NCI-H1092 treated with DMSO at 0.1 percent for 48 hours (cell line): ENCODE measurements around the gene TRPM5.
"Not testable (repeated sequence)": the region's sequence is repeated elsewhere in the genome, so short reads cannot be mapped to it uniquely, and the experiment has no call there.

Experiments
- DNase-seq: peaks from one replicate; lab custom pipeline; 2025; lab: John Stamatoyannopoulos, UW

Gene TRPM5

GRCh38 chr11:2443881-2444820 lies at the start of gene TRPM5:
TRPM5 (minus strand) TSS chr11:2444514; CDS start chr11:2423036, 21,478 bp downstream.
- DNase-seq, result peak; percentile 29

DNA sequence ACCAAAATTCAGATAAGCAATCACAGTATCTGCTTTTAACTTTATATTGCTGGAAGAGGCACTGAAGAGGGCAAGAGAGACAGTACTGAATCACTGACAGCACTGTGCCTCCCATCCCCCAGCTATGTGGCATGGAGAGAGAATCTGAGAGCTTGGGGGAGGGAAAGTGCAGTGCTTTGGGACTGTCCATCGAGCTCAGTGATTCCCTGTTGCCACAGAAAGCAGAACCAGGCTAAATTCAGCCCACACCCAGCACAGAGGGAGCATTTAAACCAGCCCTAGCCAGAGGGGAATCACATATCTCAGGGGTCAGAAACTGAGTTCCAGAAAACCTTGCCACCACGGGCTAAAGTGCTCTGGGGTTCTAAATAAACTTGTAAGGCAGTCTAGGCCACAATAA lies 44.8 kb upstream of the TRPM5 start:
- DNase-seq, result no peak

DNA sequence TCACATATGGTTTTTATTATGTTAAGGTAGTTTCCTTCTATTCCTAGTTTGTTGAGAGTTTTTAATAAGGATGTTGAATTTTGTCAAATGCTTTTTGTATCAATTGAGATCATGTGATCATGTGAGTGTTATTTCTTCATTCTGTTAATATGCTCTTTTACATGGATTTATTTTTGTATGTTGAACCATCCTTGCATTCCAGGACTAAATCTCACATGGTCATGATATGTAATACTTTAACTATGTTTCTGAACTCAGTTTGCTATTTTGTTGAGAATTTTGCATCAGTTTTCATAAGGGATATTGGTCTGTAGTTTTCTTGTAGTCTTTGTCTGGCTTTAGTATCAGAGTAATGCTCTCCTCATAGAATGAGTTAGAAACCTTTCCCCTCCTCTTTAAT lies 43.7 kb upstream of the TRPM5 start:
- DNase-seq, result no peak

GRCh38 chr11:2484576-2485125 lies 40.3 kb upstream of the TRPM5 start:
- DNase-seq, result no peak

- DNase-seq, result peak; percentile 73
Observed at GRCh38 chr11:2483426-2483825, 39.1 kb upstream of the TRPM5 start.

GRCh38 chr11:2482745-2483144 lies 38.4 kb upstream of the TRPM5 start:
- peak; percentile 61 for DNase-seq

DNA sequence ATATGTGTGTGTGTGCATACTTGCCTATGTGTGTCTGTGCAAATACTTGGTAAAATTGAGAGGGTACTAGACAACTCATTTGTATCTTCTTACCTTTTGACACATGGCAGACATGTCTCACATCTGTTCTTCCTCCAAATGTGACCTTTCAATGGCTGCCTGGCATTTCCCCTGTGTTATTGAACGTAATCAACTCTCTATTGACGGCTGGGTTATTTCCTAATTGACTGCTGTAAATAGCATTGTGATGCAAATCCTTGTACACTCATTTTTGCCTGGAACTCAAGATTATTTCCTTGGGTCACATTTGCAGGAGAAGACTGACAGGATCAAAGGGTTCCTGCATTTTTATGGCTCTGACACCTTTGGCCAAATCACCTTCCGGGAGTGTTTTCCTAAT lies 37.9 kb upstream of the TRPM5 start:
- no peak for DNase-seq

- DNase-seq, result peak; percentile 12
Observed at GRCh38 chr11:2481253-2481652, 36.9 kb upstream of the TRPM5 start.

GRCh38 chr11:2480874-2481220 lies 36.5 kb upstream of the TRPM5 start:
- no peak for DNase-seq

DNA sequence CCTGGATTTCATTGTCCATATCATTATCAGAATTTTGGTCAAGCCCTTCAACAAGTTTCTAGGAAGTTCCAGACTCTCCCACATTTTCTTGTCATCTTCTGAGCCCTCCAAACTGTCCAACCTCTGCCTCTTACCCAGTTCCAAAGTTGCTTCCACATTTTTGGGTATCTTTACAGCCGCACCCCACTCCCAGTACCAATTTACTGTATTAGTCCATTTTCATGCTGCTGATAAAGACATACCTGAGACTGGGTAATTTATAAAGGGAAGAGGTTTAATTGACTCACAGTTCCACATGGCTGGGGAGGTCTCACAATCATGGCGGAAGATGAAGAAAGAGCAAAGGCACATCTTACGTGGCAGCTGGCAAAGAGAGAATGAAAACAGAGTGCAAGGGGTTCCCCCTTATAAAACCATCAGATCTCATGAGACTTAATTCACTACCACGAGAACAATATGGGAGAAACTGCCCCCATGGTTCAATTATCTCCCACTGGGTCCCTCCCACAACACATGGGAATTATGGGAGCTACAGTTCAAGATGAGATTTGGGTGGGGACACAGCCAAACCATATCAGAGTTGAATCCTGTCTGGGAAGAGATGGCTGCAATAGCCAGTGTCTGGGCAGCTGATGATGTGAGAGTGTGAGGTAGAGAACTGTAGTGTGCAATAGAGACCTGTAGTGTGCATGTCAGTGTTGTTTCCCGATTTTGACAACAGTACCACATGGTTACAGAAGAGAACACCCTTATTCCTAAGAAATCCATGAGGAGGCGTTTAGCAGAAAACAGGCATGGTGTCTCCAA lies 36.0 kb upstream of the TRPM5 start:
- not testable (repeated sequence) for DNase-seq

DNA sequence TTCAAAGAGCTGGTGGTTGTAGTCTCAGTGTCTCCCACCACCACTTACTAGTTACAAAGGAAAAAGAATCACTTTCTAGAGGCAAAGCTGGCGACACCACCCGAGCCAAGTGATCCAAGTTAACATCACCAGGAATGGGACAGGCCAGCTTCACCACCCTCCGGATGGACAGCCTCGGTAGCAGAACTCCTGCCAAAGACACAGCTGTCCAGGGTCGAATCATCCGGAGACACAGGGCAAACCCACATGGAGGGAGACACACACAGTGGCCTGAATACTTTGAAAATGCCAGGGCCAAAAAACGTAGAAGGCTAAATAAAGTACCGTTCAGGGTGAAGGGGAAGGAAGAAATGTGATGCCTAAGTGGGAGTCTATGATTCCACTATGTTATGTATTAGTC lies 33.6 kb upstream of the TRPM5 start:
- no peak for DNase-seq

DNA sequence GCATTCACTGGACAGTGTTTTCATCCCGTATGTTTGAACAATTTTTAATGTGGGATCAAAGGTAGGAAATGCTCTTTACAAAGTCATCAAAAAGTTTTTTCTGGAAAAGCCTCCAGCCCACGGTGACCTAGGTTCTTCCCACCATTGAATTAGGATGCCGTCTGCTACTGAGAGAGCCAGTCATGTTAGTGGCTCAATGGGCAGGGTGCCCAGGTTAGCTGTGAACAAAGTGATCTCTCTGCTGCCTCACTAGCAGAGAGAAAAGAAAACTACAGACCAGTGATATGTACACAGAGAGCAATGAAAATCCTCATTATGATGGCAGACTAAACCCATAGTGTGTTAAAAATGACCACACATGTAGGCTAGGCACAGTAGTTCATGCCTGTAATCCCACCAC lies 32.9 kb upstream of the TRPM5 start:
- peak; percentile 32 for DNase-seq

- no peak for DNase-seq
Observed at GRCh38 chr11:2475136-2475918, 31.0 kb upstream of the TRPM5 start.

DNA sequence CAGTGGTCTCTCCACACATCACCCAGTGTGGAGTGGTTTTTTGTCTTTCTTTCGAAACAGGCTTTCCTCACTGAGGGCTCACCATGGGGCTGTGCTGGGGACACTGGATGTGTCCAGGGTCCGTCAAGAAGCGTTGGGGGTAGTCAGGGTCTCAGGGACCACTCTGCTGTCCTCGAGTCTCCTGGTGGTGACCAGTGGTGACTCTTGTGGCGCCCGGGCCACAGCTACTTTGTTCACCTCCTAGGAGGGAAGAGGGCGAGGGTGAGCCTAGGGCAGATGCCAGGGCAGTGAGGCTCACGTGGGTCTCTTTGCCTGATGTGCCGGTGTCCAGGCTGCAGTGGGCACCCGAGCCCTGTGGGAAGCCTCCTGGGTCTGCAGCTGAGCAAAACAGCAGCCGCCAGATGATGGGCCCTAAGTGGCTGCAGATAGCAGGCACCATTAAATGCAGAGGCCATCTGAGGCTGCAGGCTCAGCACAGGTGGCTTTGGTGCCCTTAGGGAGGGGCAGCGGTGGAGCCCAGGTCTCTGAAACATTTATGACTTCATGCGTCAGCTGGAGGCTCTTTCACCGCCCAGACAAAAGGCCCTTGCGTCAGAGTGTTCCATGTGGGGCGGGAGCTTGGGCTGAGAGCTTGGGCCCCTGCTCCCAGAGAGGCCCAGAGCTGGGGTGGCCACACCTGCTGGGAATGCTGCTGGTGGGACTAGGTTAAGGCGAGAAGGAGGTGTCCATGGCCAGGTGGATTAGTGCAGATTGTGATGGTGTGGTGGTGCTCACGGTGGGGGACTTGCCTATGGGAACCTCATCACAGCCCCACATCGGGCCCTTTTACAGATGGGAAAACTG lies 30.0 kb upstream of the TRPM5 start:
- DNase-seq, result peak; percentile 21

DNA sequence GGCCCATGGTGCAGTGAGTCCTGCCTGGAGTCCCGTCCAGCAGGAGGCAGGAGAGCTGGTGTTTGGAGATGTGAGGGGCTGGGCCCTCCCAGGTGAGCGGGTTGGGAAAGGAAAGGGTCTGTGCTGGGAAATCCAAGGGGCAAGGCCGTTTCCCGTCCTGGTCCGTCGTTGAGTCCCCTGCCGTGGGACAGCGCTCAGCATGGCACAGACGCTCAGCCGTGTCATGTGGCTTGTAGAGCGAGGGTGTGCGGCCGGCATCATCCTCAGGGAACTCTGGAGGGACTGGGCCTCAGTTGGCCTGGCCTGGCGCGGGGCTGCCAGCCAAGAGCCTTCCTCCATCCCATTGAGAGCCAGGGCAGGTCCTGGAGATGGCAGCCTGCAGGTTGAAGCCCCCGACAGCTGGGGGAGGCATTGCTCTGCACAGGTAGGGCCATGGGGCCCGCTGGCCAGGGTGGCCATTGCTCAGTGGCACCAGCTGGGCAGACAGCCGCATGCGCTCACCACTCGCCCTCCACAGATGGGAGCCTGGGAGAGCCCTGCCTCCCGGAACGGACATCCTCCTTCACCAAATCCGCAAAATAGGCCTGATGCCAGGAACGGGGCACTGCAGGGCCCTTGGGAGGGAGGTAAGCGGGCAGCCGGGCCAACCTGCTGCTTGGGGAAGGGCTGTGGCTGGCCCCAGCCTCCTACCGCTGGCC lies 29.2 kb upstream of the TRPM5 start:
- DNase-seq, result no peak

DNA sequence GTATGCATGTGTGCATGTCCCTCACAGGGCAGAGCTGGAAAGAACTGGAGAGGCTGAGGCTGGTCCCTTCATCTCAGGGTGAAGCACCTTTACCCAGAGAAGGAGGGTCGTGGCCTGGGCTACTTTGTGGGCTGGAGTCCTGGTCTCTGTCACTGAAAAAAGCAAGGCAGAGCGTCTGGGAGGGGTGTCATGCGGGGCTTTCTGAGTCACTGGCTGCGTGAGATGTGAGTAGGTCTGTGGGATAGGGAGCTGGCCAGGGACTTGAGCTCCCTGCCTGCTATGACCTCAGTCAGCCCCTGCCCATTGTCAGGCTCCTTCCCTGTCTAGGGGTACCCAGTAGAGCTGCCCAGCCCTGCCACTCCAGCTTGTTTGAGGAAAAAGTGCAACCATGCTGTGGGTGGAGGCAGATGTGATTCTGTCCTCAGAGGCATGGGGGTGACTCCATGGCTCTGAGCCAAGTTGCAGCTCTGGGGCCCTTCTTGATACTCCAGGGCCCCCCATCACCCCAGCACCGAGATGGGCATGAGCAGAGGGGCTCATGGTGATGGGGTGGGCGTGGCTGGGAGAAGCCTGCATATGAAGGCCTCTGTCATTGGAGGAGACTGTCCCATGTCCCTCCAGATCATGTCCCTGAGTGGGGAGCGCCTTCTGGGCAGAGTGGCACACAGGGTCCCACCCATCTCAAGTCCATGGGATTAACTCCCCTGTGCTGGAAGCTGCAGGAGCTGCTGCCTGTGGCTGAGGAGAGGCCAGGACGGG lies 28.3 kb upstream of the TRPM5 start:
- DNase-seq, result no peak

GRCh38 chr11:2471804-2472096 lies 27.4 kb upstream of the TRPM5 start:
- DNase-seq, result no peak

DNA sequence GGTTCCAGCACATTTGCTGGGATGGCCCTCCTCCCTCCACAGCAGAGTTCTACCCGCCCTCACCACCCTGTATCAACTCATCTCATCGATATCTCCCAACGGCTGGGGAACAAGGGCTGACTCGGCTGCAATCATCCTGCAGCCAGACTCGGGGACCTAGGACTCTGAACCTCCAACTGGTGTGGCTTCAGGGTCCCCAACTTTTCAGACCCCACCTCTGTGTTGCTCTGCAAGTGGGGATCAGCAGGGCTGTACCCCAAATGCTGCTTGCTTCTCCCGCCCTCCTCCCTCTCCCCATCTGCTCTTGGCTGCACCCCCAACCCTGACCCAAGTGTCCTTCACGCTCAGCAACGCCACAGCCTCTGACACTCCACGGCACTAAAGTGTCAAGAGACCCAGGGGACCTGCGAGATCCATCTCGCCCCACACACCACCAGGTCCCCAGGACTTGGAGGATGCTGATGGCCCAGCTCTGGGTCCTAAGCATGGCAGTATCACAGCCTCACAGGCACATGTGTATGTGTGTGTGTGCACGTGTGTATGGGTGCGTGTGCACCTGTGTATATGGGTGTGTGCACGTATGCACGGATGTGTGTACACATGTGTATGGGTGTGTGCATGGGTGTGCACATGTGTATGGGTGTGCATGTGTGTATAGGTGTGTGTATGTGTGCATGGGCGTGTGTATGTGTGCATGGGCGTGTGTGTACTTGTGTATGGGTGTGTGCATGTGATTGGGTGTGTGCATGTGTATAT lies 26.9 kb upstream of the TRPM5 start:
- DNase-seq, result no peak

- DNase-seq, result no peak
Observed at GRCh38 chr11:2470495-2470894, 26.2 kb upstream of the TRPM5 start.
